Measurements from ENCODE around the gene PARD6G.
A peak's percentile ranks its signal among the peaks of the same experiment; 100 is the strongest.

The PARD6G gene

GRCh38 chr18:80187956-80188642 lies 59.2 kb downstream of the PARD6G start:
- no peak for DNase-seq

GRCh38 chr18:80185545-80185944 lies 61.8 kb downstream of the PARD6G start:
- DNase-seq = no peak

GRCh38 chr18:80184243-80184772 lies 63.0 kb downstream of the PARD6G start:
- DNase-seq = no peak

GRCh38 chr18:80183273-80184050 lies 63.9 kb downstream of the PARD6G start:
- no peak for DNase-seq

GRCh38 chr18:80182855-80183254 lies 64.5 kb downstream of the PARD6G start:
- DNase-seq = no peak

- no peak for DNase-seq
These were observed 65.5 kb downstream of the PARD6G start for GRCh38 chr18:80181642-80182461.

GRCh38 chr18:80180778-80181564 lies 66.3 kb downstream of the PARD6G start:
- DNase-seq = no peak

GRCh38 chr18:80179857-80180558 lies 67.3 kb downstream of the PARD6G start:
- DNase-seq = no peak

- no peak for DNase-seq
These were observed 68.1 kb downstream of the PARD6G start for GRCh38 chr18:80178935-80179818.

- DNase-seq = no peak
These were observed 70.2 kb downstream of the PARD6G start for GRCh38 chr18:80177128-80177527.

- DNase-seq = no peak
These were observed 70.8 kb downstream of the PARD6G start for GRCh38 chr18:80176334-80177073.

- DNase-seq = peak; percentile 81
These were observed 71.7 kb downstream of the PARD6G start for GRCh38 chr18:80175451-80176204.

GRCh38 chr18:80173060-80173459 lies 74.3 kb downstream of the PARD6G start:
- no peak for DNase-seq

- peak; percentile 47 for DNase-seq
These were observed 75.3 kb downstream of the PARD6G start for GRCh38 chr18:80172056-80172455.

- DNase-seq = peak; percentile 45
These were observed 76.1 kb downstream of the PARD6G start for GRCh38 chr18:80171054-80171872.

- no peak for DNase-seq
These were observed 76.8 kb downstream of the PARD6G start for GRCh38 chr18:80170395-80171053.

- no peak for DNase-seq
These were observed 77.7 kb downstream of the PARD6G start for GRCh38 chr18:80169607-80170006.

- no peak for DNase-seq
These were observed 78.3 kb downstream of the PARD6G start for GRCh38 chr18:80168982-80169381.
